DMS 273 (cell line): ENCODE data around the gene IL1RAP.

Experiments used
- DNase-seq: peaks from one replicate; lab custom pipeline; 2025; ENCODE audit not compliant: unreplicated experiment; lab: John Stamatoyannopoulos, UW

Gene IL1RAP

DNA sequence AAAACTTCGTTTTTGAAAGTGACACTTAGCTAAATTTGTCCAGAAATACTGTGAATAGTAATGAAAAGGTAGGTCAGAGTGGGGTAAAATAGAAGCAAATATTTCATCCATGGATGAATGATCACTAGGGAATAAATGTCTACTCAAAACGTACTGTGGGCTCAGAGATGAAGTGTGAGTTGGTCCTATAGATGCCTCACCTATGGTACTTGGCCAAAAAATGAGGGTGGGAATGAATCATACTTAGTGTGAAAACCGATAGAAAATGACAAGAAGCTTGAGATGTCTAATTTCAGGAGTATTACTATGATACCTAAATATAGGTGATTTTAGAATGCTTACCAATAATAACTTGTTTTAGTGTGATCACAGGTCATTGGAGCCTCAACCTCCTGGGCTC lies 192.7 kb downstream of the IL1RAP start:
- no peak for DNase-seq
